HG03571 (cell line): ENCODE measurements around the gene DGCR6.
"Not testable (repeated sequence)": the region's sequence is repeated elsewhere in the genome, so short reads cannot be mapped to it uniquely, and the experiment has no call there.

Experiments used
- ATAC-seq: cut with Tn5 transposase; IDR thresholded peaks from one replicate; pipeline ENCODE4 v1.9.1; 2021; ENCODE audit not compliant: unreplicated experiment

DGCR6 gene

DNA sequence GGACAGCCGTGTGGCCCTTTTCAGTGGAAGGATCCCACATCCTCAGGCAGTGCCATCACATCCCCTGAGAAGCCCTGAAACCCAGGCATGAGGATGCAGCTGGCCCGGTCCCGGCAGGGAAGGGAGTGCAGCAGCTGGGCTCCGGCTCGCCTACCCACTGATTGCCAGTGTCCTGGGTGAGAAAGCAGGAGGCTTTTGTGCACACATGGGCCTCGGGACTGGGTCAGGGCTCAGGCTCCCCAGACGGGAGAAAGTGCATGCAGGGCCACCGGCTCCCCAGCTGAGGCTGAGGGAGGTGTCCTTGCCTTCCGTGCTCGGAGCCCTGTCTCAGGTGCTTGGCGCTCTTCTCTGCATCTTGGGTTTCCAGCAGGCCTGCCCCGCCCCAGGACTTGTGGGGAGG is 53.6 kb downstream of the DGCR6 start:
- not testable (repeated sequence) for ATAC-seq

DNA sequence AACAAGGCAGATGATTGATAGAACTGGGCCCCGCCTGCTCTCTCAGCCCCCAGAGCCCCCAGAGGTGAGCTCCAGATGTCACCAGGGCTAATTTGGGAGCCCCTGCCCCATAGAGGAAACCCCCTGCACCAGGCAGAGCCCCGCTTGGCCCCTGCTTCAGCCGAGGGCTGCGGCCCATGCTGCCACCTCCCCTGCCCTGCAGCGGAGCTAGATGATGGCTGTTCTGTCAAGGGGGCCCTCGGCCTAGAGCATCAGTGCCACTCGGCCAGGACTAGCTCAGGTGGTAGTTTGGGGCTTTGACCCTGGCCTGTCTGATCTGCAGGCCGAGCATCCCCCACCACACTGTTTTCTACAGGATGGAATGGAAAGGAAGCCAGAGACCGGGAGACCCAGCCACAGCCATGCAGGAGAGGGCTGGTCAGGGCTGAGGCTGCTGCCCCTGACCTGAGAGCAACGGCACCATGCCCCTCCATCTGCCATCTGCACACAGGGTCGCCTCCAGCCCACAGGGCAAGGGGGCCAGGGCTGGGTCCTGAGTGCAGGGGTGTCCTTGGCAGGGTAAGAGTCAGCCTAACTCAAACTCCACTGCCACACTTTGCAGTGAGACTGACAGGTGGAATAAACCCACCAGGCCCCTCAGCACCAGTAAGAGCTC is 54.2 kb downstream of the DGCR6 start:
- not testable (repeated sequence) for ATAC-seq

DNA sequence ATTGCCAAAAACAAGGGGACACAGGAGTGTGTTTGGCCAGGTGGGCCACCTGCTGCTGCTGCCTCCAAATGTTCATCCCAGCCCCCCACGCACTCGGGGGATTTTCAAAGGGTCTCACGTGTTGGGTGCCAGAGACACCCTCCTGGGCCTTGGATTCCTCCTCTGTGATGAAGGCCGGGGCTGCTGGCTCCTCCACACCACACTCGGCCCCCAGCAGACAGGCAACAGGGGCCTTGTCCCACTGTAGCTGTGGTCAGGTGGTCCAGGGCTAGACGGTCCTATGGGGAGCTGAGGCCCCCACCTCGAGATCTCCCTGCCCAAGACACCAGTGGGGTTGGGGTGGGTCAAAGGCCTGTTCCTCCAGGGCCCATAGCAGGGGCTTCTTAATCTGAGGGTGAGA is 55.1 kb downstream of the DGCR6 start:
- not testable (repeated sequence) for ATAC-seq
